Suprapubic skin (tissue), 4 donors: ENCODE data around the gene SCG2. TPM values are rescaled to one million over a fixed set of nuclear protein-coding genes. Genes with fewer than 3 reads are reported as not detected.

Source experiments
- DNase-seq, 2 donors: peaks; one replicate each; pipeline ENCODE4 v3.0.0-alpha.2; 2019; ENCODE audit warnings: low spot score in 2 of 2
- H3K27ac ChIP-seq: fragments of 200-600 bp; sonication (generic); one replicate; pipeline ENCODE4 v1.5.1; 2019
- H3K27me3 ChIP-seq: fragments of 200-600 bp; sonication (generic); one replicate; pipeline ENCODE4 v1.5.1; 2019
- H3K36me3 ChIP-seq: fragments of 200-600 bp; sonication (generic); one replicate; pipeline ENCODE4 v1.5.1; 2019
- H3K4me1 ChIP-seq: fragments of 200-600 bp; sonication (generic); one replicate; pipeline ENCODE4 v1.5.1; 2019
- H3K4me3 ChIP-seq: fragments of 200-600 bp; sonication (generic); one replicate; pipeline ENCODE4 v1.5.1; 2019; ENCODE audit warnings: mild to moderate bottlenecking
- H3K9me3 ChIP-seq: fragments of 200-600 bp; sonication (generic); one replicate; pipeline ENCODE4 v1.5.1; 2019
- EP300 ChIP-seq: sonication (generic); formaldehyde crosslinking; IDR thresholded peaks from one replicate; pipeline ENCODE4 v1.6.1; 2017; ENCODE audit warnings: antibody characterized with exemption
- POLR2A ChIP-seq, 2 donors: fragments of 450-650 bp; IDR thresholded peaks; one replicate each; pipeline ENCODE4 v1.6.1; 2017; ENCODE audit warnings: antibody characterized with exemption in 2 of 2, mild to moderate bottlenecking in 2 of 2, moderate library complexity in 2 of 2
- POLR2AphosphoS5 ChIP-seq, 3 donors: sonication (generic); formaldehyde crosslinking; IDR thresholded peaks; one replicate each; pipeline ENCODE4 v1.6.1; 2017; ENCODE audit warnings: antibody characterized with exemption in 3 of 3
- WGBS: methylation state at CpG from one replicate; pipeline ENCODE4 v1.1.5; 2018; 5-methylcytosine and 5-hydroxymethylcytosine counted together
- total RNA-seq, 4 donors: library from RNA; depleted of rRNA; stranded (reverse); fragments of >200 nt; gene quantifications; one replicate each; pipeline ENCODE4 v1.1.0, GENCODE V29; 2016
- TF ChIP-seq, protein P1 (sequence below), 2 donors: fragments of 200-600 bp in 1 of 2; fragments of 450-650 bp in 1 of 2; sonication (generic) in 1 of 2; IDR thresholded peaks; one replicate each; pipeline ENCODE4 v1.5.1; 2016 to 2019; ENCODE audit warnings: antibody characterized with exemption in 2 of 2, mild to moderate bottlenecking in 1 of 2, moderate library complexity in 1 of 2

The SCG2 gene
- total RNA-seq, 4 donors from 2014 or later = not detected

DNA sequence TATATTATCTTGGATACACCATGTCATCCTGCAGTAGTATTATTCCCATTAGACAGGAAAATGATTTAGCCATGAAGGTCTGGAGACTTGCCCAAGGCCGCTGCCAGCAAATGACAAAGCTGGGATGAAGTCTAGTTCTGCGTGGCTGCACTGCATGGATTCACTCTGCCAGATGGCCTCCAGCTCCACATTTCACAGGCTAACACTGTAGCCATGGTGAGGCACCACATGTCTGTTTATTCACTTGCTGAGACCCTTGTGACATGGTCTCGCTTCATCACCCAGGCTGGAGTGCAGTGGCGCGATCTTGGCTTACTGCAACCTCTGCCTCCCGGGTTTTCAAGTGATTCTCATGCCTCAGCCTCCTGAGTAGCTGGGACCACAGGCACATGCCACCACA lies 31.5 kb upstream of the SCG2 start:
- H3K27ac ChIP-seq = no peak overlapping the region
- H3K4me3 ChIP-seq = no peak overlapping the region
- TF ChIP-seq POLR2AphosphoS5 (IDR thresholded peaks at IDR 0.05) (no peak), EP300 (no peak), POLR2A (IDR thresholded peaks at IDR 0.05) (no peak)
- TF ChIP-seq, protein P1, sequence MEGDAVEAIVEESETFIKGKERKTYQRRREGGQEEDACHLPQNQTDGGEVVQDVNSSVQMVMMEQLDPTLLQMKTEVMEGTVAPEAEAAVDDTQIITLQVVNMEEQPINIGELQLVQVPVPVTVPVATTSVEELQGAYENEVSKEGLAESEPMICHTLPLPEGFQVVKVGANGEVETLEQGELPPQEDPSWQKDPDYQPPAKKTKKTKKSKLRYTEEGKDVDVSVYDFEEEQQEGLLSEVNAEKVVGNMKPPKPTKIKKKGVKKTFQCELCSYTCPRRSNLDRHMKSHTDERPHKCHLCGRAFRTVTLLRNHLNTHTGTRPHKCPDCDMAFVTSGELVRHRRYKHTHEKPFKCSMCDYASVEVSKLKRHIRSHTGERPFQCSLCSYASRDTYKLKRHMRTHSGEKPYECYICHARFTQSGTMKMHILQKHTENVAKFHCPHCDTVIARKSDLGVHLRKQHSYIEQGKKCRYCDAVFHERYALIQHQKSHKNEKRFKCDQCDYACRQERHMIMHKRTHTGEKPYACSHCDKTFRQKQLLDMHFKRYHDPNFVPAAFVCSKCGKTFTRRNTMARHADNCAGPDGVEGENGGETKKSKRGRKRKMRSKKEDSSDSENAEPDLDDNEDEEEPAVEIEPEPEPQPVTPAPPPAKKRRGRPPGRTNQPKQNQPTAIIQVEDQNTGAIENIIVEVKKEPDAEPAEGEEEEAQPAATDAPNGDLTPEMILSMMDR (IDR thresholded peaks at IDR 0.05) = no peak
- no peaks in the 10 kb centered on the region for H3K4me1 ChIP-seq
- WGBS = 65% methylated on average over 6 of the region's 6 CpGs
- H3K27me3 ChIP-seq = no peaks in the 10 kb centered on the region
- DNase-seq = no peak
- H3K36me3 ChIP-seq = no peaks in the 10 kb centered on the region
- H3K9me3 ChIP-seq = no peaks in the 10 kb centered on the region

DNA sequence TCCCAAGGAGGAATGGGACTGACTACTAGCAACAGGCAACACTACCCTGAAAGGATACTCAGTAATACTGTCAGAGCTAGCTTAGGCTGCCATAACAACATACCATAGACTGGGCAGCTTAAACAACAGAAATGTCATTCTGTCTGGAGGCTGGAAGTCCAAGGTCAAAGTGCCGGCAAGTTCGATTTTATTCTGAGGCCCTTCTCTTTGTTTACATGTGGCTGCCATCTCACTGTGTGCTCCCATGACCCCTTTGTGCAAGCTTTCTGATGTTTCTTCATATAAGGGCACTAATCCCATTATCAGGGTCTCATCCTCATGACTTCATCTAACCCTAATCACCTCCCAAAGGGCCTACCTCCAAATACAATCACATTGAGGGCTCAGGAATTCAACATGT lies 30.7 kb upstream of the SCG2 start:
- no peak overlapping the region for H3K4me3 ChIP-seq

DNA sequence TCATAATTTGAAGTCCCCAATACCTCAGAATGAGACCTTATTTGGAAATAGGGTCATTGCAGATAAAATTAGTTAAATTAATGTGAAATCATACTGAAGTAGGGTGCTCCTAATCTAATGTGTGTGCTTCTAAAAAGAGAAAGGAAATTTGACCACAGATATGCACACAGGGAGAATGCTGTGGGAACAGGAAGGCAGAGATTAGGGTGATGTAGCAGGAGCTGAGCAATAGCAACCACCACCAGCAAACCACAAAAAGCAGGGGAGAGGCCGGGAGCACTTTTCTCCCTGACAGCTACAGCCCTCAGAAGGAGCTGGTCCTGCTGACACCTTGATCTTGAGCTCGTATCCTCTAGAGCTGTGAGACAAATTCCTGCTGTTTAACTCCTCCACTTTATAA lies 24.6 kb upstream of the SCG2 start:
- no peaks in the 10 kb centered on the region for H3K9me3 ChIP-seq
- 52% methylated on average over 2 of the region's 2 CpGs for WGBS
- no peak for DNase-seq
- no peaks in the 10 kb centered on the region for H3K4me1 ChIP-seq
- no peak for TF ChIP-seq POLR2A (IDR thresholded peaks at IDR 0.05)
- no peak for TF ChIP-seq EP300
- TF ChIP-seq, protein P1 (IDR thresholded peaks at IDR 0.05) = no peak
- TF ChIP-seq POLR2AphosphoS5 (IDR thresholded peaks at IDR 0.05) = no peak
- H3K36me3 ChIP-seq = no peaks in the 10 kb centered on the region
- no peak overlapping the region for H3K27ac ChIP-seq
- no peak overlapping the region for H3K4me3 ChIP-seq
- no peaks in the 10 kb centered on the region for H3K27me3 ChIP-seq

More for the DNA sequence above, 30.7 kb upstream of the SCG2 start:
- Histone ChIP-seq H3K9me3 (no peaks in the 10 kb centered on the region), H3K27ac (no peak overlapping the region), H3K36me3 (no peaks in the 10 kb centered on the region), H3K27me3 (no peaks in the 10 kb centered on the region), H3K4me1 (no peaks in the 10 kb centered on the region)
- 90% methylated on average over 2 of the region's 2 CpGs for WGBS
- TF ChIP-seq EP300 = no peak
- TF ChIP-seq, protein P1 (IDR thresholded peaks at IDR 0.05) = no peak
- TF ChIP-seq POLR2AphosphoS5 (IDR thresholded peaks at IDR 0.05) = no peak
- DNase-seq = no peak

DNA sequence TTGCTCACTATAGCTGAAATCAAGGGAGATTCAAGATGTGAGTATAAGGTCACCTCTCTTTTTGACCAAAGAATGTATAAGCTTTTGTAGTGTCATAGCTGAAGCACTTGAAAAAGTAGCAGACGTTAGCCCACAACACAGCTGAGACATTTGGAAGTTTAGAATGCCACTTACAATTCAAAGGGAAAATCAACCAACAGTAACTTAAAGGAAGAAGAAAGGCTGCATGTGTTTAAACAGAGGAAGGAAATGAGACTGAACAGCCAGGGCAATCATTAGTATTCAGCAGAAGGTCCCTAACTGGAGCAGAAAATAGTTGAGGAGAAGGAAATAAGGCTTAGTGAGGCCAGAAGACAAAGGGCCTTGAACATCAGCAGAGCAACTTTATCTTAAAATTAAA lies 23.5 kb upstream of the SCG2 start:
- WGBS = 58% methylated on average over 1 of the region's 1 CpG
- no peaks in the 10 kb centered on the region for H3K9me3 ChIP-seq
- H3K27me3 ChIP-seq = no peaks in the 10 kb centered on the region
- no peaks in the 10 kb centered on the region for H3K4me1 ChIP-seq
- no peaks in the 10 kb centered on the region for H3K36me3 ChIP-seq
- TF ChIP-seq POLR2A (IDR thresholded peaks at IDR 0.05) = no peak
- TF ChIP-seq EP300 = no peak
- TF ChIP-seq POLR2AphosphoS5 (IDR thresholded peaks at IDR 0.05) = no peak
- TF ChIP-seq, protein P1 (IDR thresholded peaks at IDR 0.05) = no peak
- DNase-seq = no peak
- no peak overlapping the region for H3K27ac ChIP-seq
- no peak overlapping the region for H3K4me3 ChIP-seq

DNA sequence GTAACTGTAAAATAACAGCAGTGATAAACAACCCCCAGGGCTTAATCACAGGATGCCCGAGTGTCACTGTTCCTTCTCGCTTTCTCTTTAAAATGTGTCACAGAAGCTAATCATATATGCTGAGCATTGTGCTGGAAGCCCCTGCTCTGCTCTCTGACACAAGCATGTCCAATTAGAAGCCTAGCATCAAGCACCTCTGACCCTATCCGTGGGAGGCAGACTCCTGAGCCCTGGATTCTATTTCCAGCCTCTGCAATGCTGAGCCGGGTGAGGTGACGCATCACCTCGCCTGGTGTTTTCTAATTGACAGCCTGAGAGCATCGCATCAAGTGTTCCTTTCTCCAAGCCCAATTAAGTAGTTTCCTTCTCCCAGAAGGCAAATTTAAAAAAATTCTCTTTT lies 19.7 kb upstream of the SCG2 start:
- no peaks in the 10 kb centered on the region for H3K36me3 ChIP-seq
- DNase-seq = no peak
- H3K27me3 ChIP-seq = no peaks in the 10 kb centered on the region
- H3K27ac ChIP-seq = no peak overlapping the region
- WGBS = 61% methylated on average over 7 of the region's 7 CpGs
- peaks cover 10% of the 10 kb centered on the region for H3K4me1 ChIP-seq
- H3K9me3 ChIP-seq = no peaks in the 10 kb centered on the region
- no peak overlapping the region for H3K4me3 ChIP-seq
- TF ChIP-seq POLR2A (IDR thresholded peaks at IDR 0.05) (no peak), POLR2AphosphoS5 (IDR thresholded peaks at IDR 0.05) (no peak), EP300 (no peak)
- TF ChIP-seq, protein P1 (IDR thresholded peaks at IDR 0.05) = no peak
